GM18508 (cell line): ENCODE data around the gene CNOT8.
"Not testable (repeated sequence)": the region's sequence is repeated elsewhere in the genome, so short reads cannot be mapped to it uniquely, and the experiment has no call there.

ENCODE experiments used
- ATAC-seq: cut with Tn5 transposase; IDR thresholded peaks from one replicate; pipeline ENCODE4 v1.9.1; 2021; ENCODE audit warnings: moderate number of reproducible peaks; ENCODE audit not compliant: insufficient read depth, unreplicated experiment

CNOT8 gene

GRCh38 chr5:154832804-154833203, 25.6 kb upstream of the CNOT8 start:
- ATAC-seq: not testable (repeated sequence)

- ATAC-seq: no peak
Observed at GRCh38 chr5:154834053-154834452, 24.4 kb upstream of the CNOT8 start.

GRCh38 chr5:154835701-154836052, 22.8 kb upstream of the CNOT8 start:
- ATAC-seq: not testable (repeated sequence)

- ATAC-seq: no peak
Observed at GRCh38 chr5:154836225-154836624, 22.2 kb upstream of the CNOT8 start.

GRCh38 chr5:154837009-154837901, 21.2 kb upstream of the CNOT8 start:
- no peak for ATAC-seq

- no peak for ATAC-seq
Observed at GRCh38 chr5:154840435-154841272, 17.8 kb upstream of the CNOT8 start.

- ATAC-seq: no peak
Observed at GRCh38 chr5:154841273-154841661, 17.2 kb upstream of the CNOT8 start.

- no peak for ATAC-seq
Observed at GRCh38 chr5:154842689-154843530, 15.5 kb upstream of the CNOT8 start.

GRCh38 chr5:154844809-154845208, 13.6 kb upstream of the CNOT8 start:
- ATAC-seq: no peak

- ATAC-seq: no peak
Observed at GRCh38 chr5:154849264-154849785, 9.1 kb upstream of the CNOT8 start.

- ATAC-seq: no peak
Observed at GRCh38 chr5:154849791-154850201, 8.6 kb upstream of the CNOT8 start.

- no peak for ATAC-seq
Observed at GRCh38 chr5:154850255-154851062, 8.0 kb upstream of the CNOT8 start, which contains the start of gene FAXDC2. FAXDC2 (minus strand) TSS chr5:154850603; CDS start chr5:154838178, 12,425 bp downstream.

- ATAC-seq: no peak
Observed at GRCh38 chr5:154851351-154851750, 7.1 kb upstream of the CNOT8 start.

GRCh38 chr5:154857530-154858296, 714 bp upstream of the CNOT8 start:
- ATAC-seq: peak; percentile 51

GRCh38 chr5:154858972-154859871, 795 bp downstream of the CNOT8 start:
- ATAC-seq: no peak

- ATAC-seq: no peak
Observed at GRCh38 chr5:154860123-154860522, 1.7 kb downstream of the CNOT8 start.

GRCh38 chr5:154860765-154861164, 2.3 kb downstream of the CNOT8 start:
- ATAC-seq: no peak

GRCh38 chr5:154861946-154862345, 3.5 kb downstream of the CNOT8 start:
- ATAC-seq: no peak
